GM19193 (cell line): Measurements from ENCODE around the gene NONO.

Experiments used
- POLR2A ChIP-seq: IDR thresholded peaks from 4 replicates; pipeline ENCODE4 v1.6.1; 2011; ENCODE audit not compliant: insufficient read depth, insufficient read length; ENCODE audit errors: extremely low read depth

The NONO gene

GRCh38 chrX:71283403-71284143 lies at the start of gene NONO:
TSS of gene NONO (plus strand) at chrX:71283635. CDS start at chrX:71290638, 7,003 bp downstream.
- TF ChIP-seq POLR2A, result peak; percentile 82

DNA sequence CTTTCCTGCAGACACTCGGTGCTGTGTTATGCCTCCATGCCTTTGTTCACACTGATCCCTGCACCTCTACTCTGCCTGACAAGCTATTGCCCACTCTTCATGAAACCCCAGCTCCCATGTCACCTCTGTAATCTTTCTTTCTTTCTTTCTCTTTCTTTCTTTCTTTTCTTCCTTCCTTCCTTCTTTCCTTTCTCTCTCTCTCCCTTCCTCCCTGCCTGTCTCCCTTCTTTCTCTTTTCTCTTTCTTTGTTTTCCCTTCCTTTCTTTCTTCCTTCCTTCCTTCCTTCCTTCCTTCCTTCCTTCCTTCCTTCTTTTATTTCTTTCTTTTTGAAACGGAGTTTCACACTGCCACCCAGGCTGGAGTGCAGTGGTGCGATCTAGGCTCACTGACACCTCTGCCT lies 48.0 kb upstream of the NONO start:
- no peak for TF ChIP-seq POLR2A

DNA sequence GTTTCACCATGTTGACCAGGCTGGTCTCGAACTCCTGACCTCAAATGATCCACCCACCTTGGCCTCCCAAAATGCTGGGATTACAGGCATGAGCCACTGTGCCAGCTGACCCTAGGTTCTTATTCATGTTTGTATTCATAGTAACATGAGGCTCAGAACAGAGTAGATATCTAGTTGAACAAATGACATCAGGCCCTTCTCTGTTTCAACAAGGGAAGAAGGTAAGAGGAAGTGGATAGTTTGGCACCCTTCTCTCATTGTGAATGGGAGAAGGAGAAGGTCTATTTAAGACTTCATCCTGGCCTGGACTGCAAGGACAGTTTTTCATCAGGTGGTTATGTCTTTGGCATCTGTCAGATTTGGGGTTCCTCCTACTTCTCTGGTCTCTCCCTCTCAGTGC lies 46.6 kb upstream of the NONO start:
- TF ChIP-seq POLR2A, result no peak

DNA sequence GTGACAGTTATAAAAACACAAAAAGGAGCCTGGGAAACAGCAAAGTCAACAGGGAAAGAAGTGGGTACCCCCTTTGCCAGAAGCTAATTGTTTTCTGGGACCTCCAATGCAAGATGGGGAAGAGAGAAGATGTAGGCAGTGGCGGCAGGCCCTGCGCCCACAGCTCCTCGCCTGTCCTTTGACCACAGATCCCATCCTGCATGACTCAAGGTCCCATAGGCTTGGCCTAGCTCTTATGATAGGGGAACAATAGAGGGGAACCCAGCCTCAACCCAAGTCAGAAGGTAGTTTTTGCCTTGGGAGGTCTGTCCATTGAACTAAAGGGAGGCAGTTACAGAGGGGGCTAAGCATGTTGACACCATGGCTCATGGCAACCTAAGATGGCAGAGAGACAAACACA lies 43.7 kb upstream of the NONO start:
- TF ChIP-seq POLR2A, result no peak

GRCh38 chrX:71241301-71241700 lies 42.1 kb upstream of the NONO start:
- TF ChIP-seq POLR2A, result no peak

DNA sequence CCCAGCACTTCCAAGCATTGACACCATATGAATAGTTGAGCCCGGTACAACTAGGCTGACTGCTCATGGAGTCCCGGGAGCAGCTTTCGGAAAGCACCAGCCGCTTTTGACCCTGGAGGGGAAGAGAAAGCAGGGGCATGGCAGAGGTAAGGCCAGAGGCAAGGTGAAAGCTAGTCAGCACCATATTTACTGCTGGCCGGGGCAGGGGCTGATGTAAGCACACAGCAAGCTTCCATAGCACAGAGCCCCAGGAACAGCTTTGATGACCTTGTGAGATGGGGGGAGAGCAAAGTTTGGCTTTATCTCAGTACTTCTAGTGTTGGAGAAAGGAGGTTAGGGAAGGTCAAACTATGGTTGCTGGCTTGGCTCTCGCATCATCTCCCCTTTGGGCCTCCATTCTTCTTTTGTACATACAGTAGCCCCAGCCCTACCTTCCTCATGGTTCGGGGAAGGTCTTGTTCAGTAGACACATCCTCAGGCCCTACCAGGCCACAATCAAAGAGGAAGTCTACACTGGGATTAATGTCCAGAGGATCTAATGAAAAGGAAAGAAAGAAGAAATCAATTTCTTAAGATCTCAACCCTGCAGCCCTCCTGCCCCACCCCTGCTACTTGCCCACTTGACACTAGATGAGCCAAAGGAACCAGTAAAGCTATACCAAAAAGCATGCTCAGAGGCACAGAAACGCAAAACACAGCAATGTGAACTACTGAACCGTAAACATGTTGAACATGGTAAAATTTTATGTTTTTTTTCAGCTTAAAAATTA lies 38.9 kb upstream of the NONO start:
- no peak for TF ChIP-seq POLR2A

GRCh38 chrX:71245159-71245558 lies 38.3 kb upstream of the NONO start:
- TF ChIP-seq POLR2A, result no peak

GRCh38 chrX:71250841-71251240 lies 32.6 kb upstream of the NONO start:
- TF ChIP-seq POLR2A, result no peak

DNA sequence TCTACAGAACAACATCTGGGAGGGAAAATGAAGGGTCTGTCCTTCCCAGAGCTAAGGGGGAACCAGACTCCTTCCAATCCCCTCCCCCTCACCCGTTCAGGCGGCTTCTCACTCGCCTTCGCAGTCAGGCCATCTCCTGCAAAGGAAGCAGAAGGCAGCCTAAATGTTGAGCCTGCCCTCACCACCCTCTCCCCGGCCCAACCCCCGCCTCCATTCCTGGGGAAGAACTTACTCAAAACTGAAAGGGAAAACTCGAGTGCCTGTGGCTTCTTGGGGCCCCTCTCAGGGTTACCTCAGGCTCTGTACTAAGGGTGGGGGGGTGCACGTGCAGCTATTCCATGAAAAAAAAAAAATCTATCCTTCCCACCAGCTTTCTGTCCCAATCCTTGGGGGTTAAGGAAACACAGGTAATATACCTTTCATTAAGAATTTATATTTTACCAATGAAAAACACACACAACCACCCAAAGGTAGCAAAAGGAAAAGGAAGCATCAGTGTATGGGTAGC lies 31.9 kb upstream of the NONO start:
- no peak for TF ChIP-seq POLR2A

DNA sequence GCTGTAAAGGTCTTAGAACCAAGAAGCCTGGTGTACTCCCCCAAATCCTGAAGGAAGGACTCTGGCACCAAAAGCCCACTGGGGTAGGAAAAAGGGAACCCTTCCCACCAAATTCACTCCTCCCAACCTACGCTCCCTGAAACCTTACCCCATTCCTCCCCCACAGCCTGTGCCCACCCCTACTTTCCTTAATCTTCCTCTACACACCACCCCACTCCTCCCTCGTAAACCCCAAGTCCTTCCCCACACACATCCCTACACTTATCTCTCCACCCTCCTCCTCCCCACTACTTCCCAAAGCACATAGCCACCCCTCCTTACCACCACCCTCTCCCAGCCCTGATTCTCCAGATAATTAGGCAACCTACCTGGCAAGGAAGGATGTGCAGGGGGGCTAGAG lies 31.2 kb upstream of the NONO start:
- no peak for TF ChIP-seq POLR2A

DNA sequence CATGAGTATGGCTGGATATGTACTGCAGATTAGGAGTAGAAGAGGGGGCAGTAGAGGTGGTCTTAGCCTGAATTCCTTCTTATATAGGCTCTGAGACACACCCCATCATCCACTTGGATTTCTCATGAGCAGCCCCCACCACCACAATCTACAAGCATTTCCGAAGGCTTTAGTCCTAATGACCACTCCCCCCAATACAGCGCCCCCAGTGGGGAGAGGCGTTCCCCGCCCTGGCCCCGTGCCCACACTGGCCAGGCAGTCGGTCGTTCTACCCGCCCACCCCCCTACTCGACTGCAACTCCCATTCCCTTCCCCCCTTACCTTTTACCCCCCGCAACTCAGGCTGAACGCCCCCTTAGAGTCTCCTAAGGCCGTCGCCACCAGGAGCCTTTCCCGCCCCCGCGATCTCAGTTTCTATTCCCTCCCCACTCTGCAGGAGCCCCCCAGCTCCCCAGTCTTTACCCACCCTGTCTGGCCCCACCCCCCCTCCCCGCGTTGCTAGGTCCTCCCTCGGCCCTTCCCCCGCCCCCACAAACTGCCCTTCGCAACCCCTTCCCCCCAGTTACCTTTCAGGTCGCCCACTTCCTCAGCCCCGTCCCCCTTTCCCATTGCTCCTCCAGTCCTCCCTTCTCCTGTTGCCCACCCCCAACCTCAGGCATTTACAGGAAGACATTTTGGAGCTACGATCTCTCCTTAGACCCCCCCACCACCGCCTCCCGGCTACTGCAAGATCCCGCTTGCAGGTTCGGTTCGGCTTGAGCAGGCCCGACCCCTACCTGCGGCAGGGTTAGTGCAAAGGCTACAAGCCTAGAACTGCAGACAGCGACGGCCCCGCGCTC lies 30.0 kb upstream of the NONO start:
- TF ChIP-seq POLR2A, result no peak

GRCh38 chrX:71254092-71254963 lies 29.1 kb upstream of the NONO start, which contains the start of gene ZMYM3:
TSS of gene ZMYM3 (minus strand) at chrX:71254140. CDS start at chrX:71253255, 885 bp downstream.
- TF ChIP-seq POLR2A, result peak; percentile 32

GRCh38 chrX:71256051-71256450 lies 27.4 kb upstream of the NONO start:
- TF ChIP-seq POLR2A, result no peak

- TF ChIP-seq POLR2A, result no peak
These were observed 26.6 kb upstream of the NONO start for GRCh38 chrX:71256856-71257255.
